ENCODE results near the gene USF3.

USF3 gene

DNA sequence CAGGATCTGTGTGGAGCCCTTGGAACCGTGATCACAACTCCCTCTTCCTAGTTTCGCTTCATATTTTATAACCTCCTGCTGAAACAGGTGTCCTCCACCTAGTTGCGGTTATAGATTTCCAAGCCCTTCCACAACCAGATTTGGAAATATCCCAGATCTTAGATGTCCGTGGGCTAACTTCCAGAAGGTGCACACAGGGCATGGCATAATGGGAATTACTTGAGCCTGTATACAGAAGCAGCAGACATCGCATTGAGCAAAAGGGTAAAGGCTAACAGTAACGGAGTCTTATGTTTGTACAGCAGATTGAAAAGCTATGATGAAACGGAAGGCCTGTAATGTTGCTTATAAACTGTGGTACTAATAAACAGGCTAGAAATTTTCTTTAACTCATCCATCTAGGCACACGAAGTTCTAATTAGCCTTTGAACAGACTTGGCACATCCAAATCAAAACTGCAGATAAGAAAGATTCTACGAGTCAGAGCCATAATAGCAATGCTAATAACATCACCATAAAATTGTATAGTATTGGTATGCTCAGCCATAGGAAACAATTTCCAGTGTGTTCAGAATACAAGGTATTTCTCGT lies 1.2 kb upstream of the USF3 start:
- DNase-seq (ENCODE audit: low read depth in 2 of 2) = no peak

- peak; percentile 99 for DNase-seq (ENCODE audit: low read depth in 2 of 2)
Measured at GRCh38 chr3:113696658-113697499, 437 bp upstream of the USF3 start.

DNA sequence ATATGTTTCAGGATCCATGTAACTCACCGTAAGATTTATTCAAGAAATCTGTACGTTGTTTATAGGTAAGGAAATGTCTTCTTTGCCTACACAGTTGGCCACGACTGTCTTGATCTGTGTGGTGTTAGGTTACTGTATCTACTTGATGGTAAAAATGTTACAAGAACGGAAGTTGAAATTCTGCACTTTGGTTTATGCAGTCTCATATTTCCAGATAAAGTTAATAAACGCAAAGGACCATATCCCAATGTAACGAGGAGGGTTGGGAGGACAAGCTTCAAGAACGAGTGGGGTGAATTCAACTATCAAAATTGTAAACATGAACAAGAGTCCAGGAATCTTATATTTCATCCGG lies 1.0 kb downstream of the USF3 start:
- no peak for DNase-seq (ENCODE audit: low read depth in 2 of 2)

GRCh38 chr3:113690482-113690881 lies 6.0 kb downstream of the USF3 start:
- DNase-seq (ENCODE audit: low read depth in 2 of 2) = no peak

GRCh38 chr3:113685956-113686721 lies 10.3 kb downstream of the USF3 start:
- DNase-seq (ENCODE audit: low read depth in 2 of 2) = peak; percentile 30 to 35

DNA sequence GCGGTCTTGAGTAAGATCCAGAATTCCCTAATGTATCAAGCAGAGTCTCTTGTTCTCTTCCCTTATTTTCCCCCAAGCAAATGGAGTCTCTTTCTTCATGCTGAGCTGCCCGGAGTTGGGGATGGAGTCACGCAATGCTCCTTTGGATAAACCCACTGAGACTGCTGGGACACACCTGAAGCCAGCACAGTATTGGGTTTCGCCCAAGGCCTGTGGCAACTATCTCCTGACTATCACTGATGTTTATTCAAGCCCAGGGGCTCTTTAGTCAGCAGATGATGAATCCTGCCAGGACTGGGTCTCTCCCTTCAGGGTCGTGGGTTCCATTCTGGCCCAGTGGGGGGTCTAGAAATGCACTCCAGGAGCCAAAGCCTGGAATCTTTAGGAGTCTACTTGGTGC lies 11.3 kb downstream of the USF3 start:
- DNase-seq (ENCODE audit: low read depth in 2 of 2) = no peak

- DNase-seq (ENCODE audit: low read depth in 2 of 2) = no peak
Measured at GRCh38 chr3:113684271-113684819, 12.1 kb downstream of the USF3 start.

GRCh38 chr3:113678773-113679172 lies 17.7 kb downstream of the USF3 start:
- no peak for DNase-seq (ENCODE audit: low read depth in 2 of 2)

- no peak for DNase-seq (ENCODE audit: low read depth in 2 of 2)
Measured at GRCh38 chr3:113677737-113678136, 18.7 kb downstream of the USF3 start.

DNA sequence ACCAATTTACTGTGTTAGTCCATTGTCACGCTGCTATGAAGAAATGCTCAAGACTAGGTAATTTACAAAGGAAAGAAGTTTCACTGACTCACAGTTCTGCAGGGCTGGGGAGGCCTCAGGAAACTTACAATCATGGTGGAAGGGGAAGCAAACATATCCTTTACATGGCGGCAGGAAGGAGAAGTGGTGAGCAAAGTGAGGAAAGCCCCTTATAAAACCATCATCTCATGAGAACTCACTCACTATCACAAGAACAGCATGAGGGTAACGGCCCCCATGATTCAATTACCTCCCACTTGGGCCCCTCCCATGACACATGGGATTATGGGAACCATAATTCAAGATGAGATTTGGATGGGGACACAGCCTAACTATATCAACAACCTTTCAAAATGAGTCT lies 20.2 kb downstream of the USF3 start:
- no peak for DNase-seq (ENCODE audit: low read depth in 2 of 2)

DNA sequence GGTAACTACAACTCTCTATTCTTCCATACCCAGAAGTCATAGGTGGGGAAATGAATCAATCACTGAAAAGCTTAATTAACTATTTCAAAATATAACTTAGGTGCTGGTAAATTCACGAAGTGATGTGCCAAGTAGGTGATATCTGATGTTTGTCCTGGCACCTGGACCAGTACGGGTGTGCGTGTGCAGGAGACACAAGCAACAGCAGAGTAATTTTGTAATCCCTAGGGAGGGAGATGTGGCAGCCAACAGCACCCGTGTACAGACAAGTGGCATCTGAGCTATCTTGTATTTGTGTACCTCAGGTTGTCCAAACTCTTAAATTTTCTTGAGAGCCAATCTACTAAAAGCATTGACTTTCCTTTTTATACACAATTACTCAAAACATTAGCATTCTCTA lies 22.8 kb downstream of the USF3 start:
- DNase-seq (ENCODE audit: low read depth in 2 of 2) = no peak

GRCh38 chr3:113668015-113668414 lies 28.4 kb downstream of the USF3 start:
- peak; percentile 47 to 55 for DNase-seq (ENCODE audit: low read depth in 2 of 2)

- no peak for DNase-seq (ENCODE audit: low read depth in 2 of 2)
Measured at GRCh38 chr3:113664523-113665094, 31.8 kb downstream of the USF3 start.

DNA sequence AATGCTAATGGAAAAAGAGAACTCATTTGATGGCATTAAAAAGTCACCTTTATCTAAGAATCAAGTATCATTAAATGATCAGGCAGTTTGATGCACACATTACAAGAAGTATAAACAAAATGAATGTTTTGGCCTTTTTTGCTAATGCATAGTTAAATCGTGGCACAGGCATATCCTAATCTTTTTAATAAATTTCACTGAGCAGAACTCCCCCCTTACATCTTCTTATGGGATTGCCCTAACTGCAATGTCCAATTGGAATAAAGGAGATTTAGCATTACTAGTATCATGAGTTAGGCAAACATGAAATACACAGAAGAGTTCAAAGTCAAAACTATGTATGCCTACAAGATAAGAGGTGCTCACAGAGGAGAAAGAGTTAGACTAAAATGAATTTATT lies 32.7 kb downstream of the USF3 start:
- DNase-seq (ENCODE audit: low read depth in 2 of 2) = no peak

- no peak for DNase-seq (ENCODE audit: low read depth in 2 of 2)
Measured at GRCh38 chr3:113663324-113663750, 33.1 kb downstream of the USF3 start.

GRCh38 chr3:113662824-113663223 lies 33.6 kb downstream of the USF3 start:
- DNase-seq (ENCODE audit: low read depth in 2 of 2) = no peak

DNA sequence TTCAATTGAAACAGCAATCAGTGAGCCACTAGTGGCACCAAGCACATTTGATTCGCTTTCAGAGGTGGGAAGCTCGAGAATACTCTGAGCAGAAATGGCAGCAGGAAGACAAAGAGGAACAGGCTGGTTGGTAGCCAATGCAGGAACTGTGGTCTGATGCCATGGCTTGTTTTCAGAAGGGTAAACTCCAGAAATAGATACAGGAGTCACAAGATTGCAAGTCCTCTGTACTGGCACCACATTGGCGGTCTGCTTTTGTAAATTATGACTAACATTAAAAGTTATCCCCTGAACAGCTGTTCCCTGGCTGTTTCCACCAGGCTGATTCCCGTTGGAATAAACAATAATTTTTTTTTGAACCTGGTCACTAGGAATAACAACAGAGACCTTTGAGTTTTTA lies 35.5 kb downstream of the USF3 start:
- DNase-seq (ENCODE audit: low read depth in 2 of 2) = no peak

GRCh38 chr3:113660458-113660857 lies 36.0 kb downstream of the USF3 start:
- DNase-seq (ENCODE audit: low read depth in 2 of 2) = no peak

DNA sequence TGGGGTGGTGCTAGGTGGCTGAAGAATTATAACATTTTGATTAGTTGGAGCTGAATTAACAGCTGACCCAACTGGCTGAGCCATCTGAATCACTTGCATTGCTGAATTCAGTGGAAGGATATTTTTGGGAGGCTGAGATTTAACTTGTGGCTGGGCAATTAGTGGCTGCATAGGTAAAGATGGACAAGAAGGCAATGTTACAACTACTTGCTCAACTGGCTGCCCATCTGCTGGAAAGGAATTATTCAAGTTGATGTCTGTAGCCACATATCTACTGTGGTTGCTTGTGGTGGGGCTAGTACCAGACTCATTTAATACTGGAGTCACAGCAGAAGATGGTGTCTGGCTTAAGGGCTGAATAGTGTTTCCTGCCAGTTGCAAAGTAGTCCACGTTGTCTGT lies 36.4 kb downstream of the USF3 start:
- DNase-seq (ENCODE audit: low read depth in 2 of 2) = no peak

DNA sequence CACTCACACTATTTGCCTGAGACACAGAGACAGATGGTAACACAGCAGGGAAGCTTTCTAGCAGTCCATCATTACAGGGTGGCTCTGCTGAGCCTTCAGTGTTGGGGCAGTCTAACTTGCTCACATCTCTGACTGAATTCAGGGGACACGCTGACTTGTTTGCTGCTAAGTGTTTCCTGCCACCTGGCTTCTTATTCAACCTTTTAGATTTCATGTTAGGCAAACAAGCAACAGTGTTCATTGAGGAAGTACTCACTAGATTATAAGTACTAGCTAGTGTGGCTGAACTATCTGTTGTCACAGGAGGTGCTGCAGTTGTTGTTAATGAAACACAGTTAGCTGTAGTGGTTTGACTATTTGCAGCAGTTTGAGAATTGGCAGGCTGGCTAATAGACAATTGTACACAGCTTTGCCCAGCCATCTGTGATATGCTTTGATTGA lies 37.3 kb downstream of the USF3 start:
- DNase-seq (ENCODE audit: low read depth in 2 of 2) = no peak

- DNase-seq (ENCODE audit: low read depth in 2 of 2) = no peak
Measured at GRCh38 chr3:113658107-113658506, 38.3 kb downstream of the USF3 start.

DNA sequence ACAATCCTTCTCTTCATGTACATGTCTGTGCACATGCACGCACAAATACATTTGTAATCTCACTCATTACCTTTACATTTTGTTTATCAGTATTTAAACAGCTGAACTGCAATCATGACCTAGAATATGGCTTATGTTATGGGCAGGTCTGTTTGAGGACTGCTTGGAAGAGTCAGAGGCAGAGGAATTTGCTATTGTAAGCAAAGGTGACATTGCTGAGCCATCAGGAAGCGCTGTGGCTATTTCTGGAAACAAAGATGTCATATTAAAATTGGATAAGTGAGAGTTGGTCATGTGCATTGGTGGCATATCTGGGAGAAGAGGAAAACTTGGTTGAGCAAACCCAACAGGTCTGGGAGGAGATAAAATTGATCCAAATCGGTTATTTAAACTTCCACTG lies 41.6 kb downstream of the USF3 start:
- DNase-seq (ENCODE audit: low read depth in 2 of 2) = no peak

All from fibroblast of skin of left quadriceps (primary cell).